Stimulated activated naive CD8-positive, alpha-beta T cell treated with anti-CD3 and anti-CD28 coated beads, Interleukin-15, Interleukin-2, amounts not matched to agents 100 ng/mL and 50 ng/mL, for 24 hours (primary cell): ENCODE results near the gene PCBP3.
A peak's percentile ranks its signal among the peaks of the same experiment; 100 is the strongest.
"Not testable (repeated sequence)": the region's sequence is repeated elsewhere in the genome, so short reads cannot be mapped to it uniquely, and the experiment has no call there.

Source experiments
- H3K27ac Mint-ChIP-seq: one replicate; pipeline ENCODE4 v1.8.0; 2021; ENCODE audit warnings: mild to moderate bottlenecking, mixed read lengths
- H3K27me3 Mint-ChIP-seq: one replicate; pipeline ENCODE4 v1.8.0; 2021; ENCODE audit warnings: mixed read lengths
- H3K36me3 Mint-ChIP-seq: one replicate; pipeline ENCODE4 v1.8.0; 2021; ENCODE audit warnings: low read depth, mixed read lengths
- H3K4me1 Mint-ChIP-seq: one replicate; pipeline ENCODE4 v1.8.0; 2021; ENCODE audit warnings: low read depth, mixed read lengths
- H3K4me3 Mint-ChIP-seq: one replicate; pipeline ENCODE4 v1.8.0; 2021; ENCODE audit warnings: mild to moderate bottlenecking, mixed read lengths
- H3K9me3 Mint-ChIP-seq: one replicate; pipeline ENCODE4 v1.8.0; 2021; ENCODE audit warnings: mixed read lengths

PCBP3 gene

GRCh38 chr21:45643021-45643980, at the start of gene PCBP3:
Gene PCBP3 (plus strand): TSS chr21:45643725. CDS start chr21:45850086, 206,361 bp downstream.
- peaks cover 33% of the 10 kb centered on the region for H3K27me3 Mint-ChIP-seq
- no peaks in the 10 kb centered on the region for H3K9me3 Mint-ChIP-seq
- H3K4me1 Mint-ChIP-seq: peaks cover 29% of the 10 kb centered on the region
- H3K4me3 Mint-ChIP-seq: peak within 1 kb of the TSS; percentile 78
- no peak within 1 kb of the TSS for H3K27ac Mint-ChIP-seq
- no peaks in the 10 kb centered on the region for H3K36me3 Mint-ChIP-seq

DNA sequence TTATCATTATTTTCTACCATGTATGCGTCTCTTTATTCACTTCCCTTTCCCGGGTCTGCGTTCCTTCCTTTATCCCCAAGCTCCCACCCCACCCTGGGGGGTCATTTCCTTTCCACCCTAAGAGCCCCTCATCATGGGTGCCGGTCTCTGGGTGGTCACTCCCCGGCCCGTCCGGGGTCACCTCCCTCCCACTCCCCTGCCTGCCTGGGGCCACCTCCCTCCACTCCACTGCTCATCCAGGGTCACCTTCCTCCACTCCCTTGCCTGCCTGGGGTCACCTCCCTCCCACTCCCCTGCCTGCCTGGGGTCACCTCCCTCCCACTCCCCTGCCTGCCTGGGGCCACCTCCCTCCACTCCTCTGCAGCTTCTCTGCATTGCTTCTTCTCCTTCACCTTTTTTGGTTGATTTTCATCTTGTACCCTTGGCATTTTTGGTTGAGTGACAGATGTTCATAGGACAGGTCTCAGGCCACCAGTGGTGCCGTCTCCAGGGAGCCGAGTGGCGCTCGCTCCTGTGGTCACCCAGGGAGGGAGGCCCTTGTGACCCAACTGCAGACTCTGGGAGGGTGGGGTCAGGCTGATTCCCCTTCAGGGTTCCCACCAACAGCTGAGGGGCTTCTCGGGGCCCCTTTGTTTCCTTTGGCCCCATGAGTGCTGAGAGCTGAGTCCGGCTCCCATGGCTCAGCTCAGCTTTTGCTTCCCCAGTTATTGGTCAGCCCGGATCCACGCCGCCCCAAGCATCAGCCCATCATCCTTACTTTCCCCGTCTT, 48.6 kb upstream of the PCBP3 start:
- H3K4me1 Mint-ChIP-seq: peaks cover 8% of the 10 kb centered on the region
- H3K4me3 Mint-ChIP-seq: no peak overlapping the region
- H3K36me3 Mint-ChIP-seq: no peaks in the 10 kb centered on the region
- no peaks in the 10 kb centered on the region for H3K9me3 Mint-ChIP-seq
- no peak overlapping the region for H3K27ac Mint-ChIP-seq
- no peaks in the 10 kb centered on the region for H3K27me3 Mint-ChIP-seq

DNA sequence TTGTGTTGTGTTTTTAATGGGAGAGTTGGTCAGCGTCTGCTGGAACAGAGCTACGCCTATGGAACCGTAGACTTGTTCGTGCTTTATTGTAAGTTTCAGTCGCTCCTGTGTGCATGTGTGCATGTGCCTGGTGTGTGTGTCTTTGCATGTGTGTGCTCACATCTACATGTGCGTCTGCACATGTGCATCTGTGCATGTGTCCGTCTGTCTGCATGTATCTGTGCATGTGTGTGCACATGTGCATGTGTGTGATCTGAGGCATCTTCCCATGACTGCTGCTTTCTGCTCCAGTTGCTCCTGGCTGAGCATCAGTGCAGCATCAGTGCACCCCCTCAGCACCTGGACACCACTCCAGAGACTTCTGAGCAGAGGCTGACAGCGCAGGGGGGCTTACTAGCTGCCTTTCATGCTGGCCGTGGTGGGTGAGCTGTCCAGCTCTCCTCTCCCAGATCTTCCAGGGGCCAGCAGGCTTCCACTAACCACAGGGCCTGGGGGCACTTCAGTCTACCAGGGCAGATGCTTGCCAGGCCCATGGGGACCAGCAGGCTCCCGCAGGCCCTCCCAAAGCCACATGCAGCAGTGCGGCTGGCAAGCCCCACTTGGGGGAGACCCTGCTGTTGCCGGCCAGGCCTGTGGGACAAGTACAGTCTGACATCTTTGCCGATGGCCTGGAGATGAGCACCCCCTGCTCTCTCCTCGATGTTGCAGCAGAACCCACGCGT, 47.8 kb upstream of the PCBP3 start:
- H3K4me3 Mint-ChIP-seq: no peak overlapping the region
- H3K4me1 Mint-ChIP-seq: peaks cover 8% of the 10 kb centered on the region
- no peaks in the 10 kb centered on the region for H3K36me3 Mint-ChIP-seq
- H3K27me3 Mint-ChIP-seq: no peaks in the 10 kb centered on the region
- H3K27ac Mint-ChIP-seq: no peak overlapping the region
- H3K9me3 Mint-ChIP-seq: no peaks in the 10 kb centered on the region

DNA sequence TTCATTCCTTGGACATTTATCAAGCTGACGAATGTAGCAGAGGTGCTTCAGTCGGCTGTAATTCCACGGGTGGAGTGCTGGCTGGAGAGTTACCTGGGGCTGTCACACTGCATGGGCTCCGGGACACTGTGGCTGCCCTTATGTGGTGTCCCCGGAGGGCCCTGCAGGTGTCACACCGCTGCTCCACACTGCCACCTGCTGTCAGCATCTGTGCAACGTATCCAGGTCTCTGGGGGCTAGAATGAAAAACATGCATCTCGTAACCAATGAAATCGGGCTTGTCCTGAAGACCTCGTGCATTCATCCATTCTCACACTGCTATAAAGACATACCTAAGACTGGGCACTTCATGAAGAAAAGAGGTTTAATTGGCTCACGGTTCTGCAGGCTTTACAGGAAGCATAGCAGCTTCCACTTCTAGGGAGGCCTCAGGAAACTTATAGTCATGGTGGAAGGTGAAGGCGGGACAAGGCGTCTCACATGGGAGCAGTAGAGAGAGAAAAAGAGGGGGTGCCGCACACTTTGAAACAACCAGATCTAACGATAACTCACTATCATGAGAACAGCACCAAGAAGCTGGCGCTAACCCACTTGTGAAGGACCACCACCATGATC, 46.7 kb upstream of the PCBP3 start:
- Mint-ChIP-seq H3K36me3 (no peaks in the 10 kb centered on the region), H3K9me3 (no peaks in the 10 kb centered on the region), H3K4me3 (no peak overlapping the region), H3K27ac (no peak overlapping the region), H3K27me3 (no peaks in the 10 kb centered on the region), H3K4me1 (peaks cover 8% of the 10 kb centered on the region)

- Mint-ChIP-seq H3K27ac (no peak overlapping the region), H3K36me3 (peaks cover under 1% of the 10 kb centered on the region), H3K4me1 (peaks cover 8% of the 10 kb centered on the region), H3K27me3 (no peaks in the 10 kb centered on the region), H3K9me3 (peaks cover 9% of the 10 kb centered on the region), H3K4me3 (no peak overlapping the region)
These were observed 45.4 kb upstream of the PCBP3 start for GRCh38 chr21:45598109-45598508.

- peaks cover 8% of the 10 kb centered on the region for H3K4me1 Mint-ChIP-seq
- H3K4me3 Mint-ChIP-seq: no peak overlapping the region
- no peak overlapping the region for H3K27ac Mint-ChIP-seq
- peaks cover 4% of the 10 kb centered on the region for H3K36me3 Mint-ChIP-seq
- peaks cover 14% of the 10 kb centered on the region for H3K9me3 Mint-ChIP-seq
- H3K27me3 Mint-ChIP-seq: no peaks in the 10 kb centered on the region
These were observed 44.9 kb upstream of the PCBP3 start for GRCh38 chr21:45598666-45599065.

GRCh38 chr21:45599146-45599581, 44.4 kb upstream of the PCBP3 start:
- H3K27me3 Mint-ChIP-seq: no peaks in the 10 kb centered on the region
- H3K4me3 Mint-ChIP-seq: no peak overlapping the region
- H3K4me1 Mint-ChIP-seq: peaks cover 8% of the 10 kb centered on the region
- no peak overlapping the region for H3K27ac Mint-ChIP-seq
- H3K9me3 Mint-ChIP-seq: peaks cover 19% of the 10 kb centered on the region
- H3K36me3 Mint-ChIP-seq: peaks cover 4% of the 10 kb centered on the region

DNA sequence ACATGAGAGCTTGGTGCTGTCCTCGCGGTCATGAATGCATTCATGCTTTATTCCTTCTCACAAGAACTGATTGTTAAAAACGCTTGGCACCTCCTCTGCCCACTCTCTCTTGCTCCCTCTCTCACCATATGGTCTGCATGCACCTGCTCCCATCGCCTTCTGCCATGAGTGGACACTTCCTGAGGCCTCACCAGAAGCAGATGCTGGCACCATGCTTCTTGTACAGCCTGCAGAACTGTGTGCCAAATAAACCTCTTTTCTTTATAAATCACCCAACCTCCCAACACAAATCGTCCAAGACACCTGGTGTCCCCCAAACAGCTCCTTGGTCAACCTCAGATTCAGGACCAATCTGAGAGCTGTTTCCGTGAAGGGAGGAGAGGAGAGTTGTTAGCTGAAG, 43.3 kb upstream of the PCBP3 start:
- Mint-ChIP-seq H3K27me3 (no peaks in the 10 kb centered on the region), H3K27ac (no peak overlapping the region), H3K4me3 (no peak overlapping the region), H3K9me3 (peaks cover 22% of the 10 kb centered on the region), H3K4me1 (peaks cover 8% of the 10 kb centered on the region), H3K36me3 (peaks cover 4% of the 10 kb centered on the region)

DNA sequence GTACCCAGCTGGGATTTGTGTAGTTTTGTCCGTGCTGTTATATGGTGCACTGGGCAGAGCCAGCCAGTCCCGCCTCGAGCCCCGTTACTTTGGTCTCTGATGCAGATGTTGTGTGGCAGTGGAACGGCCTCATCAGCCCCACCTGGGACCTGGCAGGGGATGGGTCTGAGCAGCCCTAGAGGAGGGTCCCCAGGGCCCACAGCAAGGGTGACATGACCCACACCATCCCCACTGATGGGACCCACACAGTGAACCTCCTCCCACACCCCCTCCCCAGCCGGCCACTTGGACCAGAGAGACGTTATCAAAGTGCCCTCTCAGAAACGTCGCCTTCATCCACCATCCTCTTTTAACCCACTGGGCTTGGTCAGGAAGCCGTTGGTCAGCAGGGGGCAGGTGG, 42.0 kb upstream of the PCBP3 start:
- H3K9me3 Mint-ChIP-seq: peaks cover 22% of the 10 kb centered on the region
- H3K27ac Mint-ChIP-seq: no peak overlapping the region
- H3K27me3 Mint-ChIP-seq: no peaks in the 10 kb centered on the region
- peaks cover 5% of the 10 kb centered on the region for H3K4me1 Mint-ChIP-seq
- peaks cover 4% of the 10 kb centered on the region for H3K36me3 Mint-ChIP-seq
- no peak overlapping the region for H3K4me3 Mint-ChIP-seq

GRCh38 chr21:45602106-45602505, 41.4 kb upstream of the PCBP3 start:
- Mint-ChIP-seq H3K36me3 (peaks cover 4% of the 10 kb centered on the region), H3K27me3 (no peaks in the 10 kb centered on the region), H3K4me3 (no peak overlapping the region), H3K27ac (no peak overlapping the region), H3K4me1 (no peaks in the 10 kb centered on the region), H3K9me3 (peaks cover 22% of the 10 kb centered on the region)

GRCh38 chr21:45603481-45603880, 40.0 kb upstream of the PCBP3 start:
- Mint-ChIP-seq H3K9me3 (peaks cover 22% of the 10 kb centered on the region), H3K36me3 (peaks cover 4% of the 10 kb centered on the region), H3K4me1 (peaks cover 3% of the 10 kb centered on the region), H3K27me3 (peaks cover under 1% of the 10 kb centered on the region), H3K27ac (no peak overlapping the region), H3K4me3 (no peak overlapping the region)

DNA sequence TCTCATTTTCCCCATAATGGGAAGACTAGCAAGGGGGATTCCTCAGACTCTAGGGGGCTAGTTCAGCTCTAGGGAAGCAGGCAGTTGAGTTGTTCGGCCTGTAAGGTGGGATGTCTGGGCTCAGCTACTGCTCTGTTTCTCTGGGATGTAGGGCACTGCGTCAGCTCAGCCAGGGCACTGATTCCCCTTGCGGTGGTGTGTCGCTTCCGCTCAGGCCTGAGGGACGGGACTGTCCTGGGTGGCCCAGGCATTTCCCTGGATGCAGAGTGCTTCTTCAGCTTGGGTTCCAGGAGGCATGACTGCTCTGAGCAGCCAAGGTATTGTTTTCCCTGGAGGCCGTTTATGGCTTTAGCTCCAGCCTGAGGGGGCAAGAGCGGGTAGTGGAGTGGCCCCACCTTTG, 38.8 kb upstream of the PCBP3 start:
- H3K27ac Mint-ChIP-seq, H3K27me3 Mint-ChIP-seq, H3K4me3 Mint-ChIP-seq, H3K36me3 Mint-ChIP-seq, H3K4me1 Mint-ChIP-seq: not testable (repeated sequence)
- H3K9me3 Mint-ChIP-seq: peaks cover 22% of the 10 kb centered on the region

DNA sequence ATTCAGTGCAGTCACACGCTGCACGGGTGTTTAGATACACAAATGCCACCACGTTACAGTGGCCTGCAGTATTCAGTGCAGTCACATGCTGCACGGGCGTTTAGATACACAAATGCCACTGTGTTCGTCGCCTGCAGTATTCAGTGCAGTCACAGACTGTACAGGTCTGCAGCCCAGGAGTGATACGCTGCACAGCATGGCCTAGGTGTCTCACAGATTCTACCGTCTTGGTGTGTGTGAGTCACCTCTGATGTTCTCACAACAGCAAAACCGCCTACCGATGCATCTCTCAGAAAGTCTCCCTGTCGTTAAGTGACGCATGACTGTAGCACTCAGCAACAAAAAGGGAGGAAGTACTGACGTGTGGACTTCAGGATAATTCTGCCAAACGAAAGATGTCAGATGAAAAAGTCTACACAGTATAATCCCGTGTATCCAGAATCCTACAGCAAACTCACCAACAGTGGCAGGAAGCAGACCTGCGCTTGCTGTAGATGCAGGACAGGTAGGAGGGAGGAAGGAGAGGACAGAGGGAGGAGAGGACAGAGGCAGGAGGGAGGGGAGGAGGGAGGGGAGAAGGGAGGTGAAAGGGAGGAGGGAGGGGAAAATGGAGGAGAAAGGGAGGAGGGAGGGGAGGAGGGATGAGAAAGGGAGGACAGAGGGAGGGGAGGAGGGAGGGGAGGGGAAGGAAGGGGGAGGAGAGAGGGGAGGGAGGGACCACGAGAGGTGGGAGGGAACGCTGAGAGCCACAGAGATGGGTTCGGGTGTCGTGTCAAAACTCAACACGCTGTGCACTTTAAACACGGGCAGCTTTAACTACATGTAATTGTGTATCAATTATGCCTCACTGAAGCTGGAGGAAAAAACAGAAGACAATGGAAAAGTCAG, 36.3 kb upstream of the PCBP3 start:
- Mint-ChIP-seq H3K9me3 (peaks cover 21% of the 10 kb centered on the region), H3K27me3 (peaks cover 8% of the 10 kb centered on the region), H3K36me3 (peaks cover 4% of the 10 kb centered on the region), H3K4me3 (peak overlapping the region; percentile 35), H3K27ac (no peak overlapping the region), H3K4me1 (peaks cover 3% of the 10 kb centered on the region)

- Mint-ChIP-seq H3K9me3 (peaks cover 16% of the 10 kb centered on the region), H3K36me3 (peaks cover 4% of the 10 kb centered on the region), H3K4me1 (peaks cover 3% of the 10 kb centered on the region), H3K27me3 (peaks cover 8% of the 10 kb centered on the region), H3K4me3 (no peak overlapping the region), H3K27ac (no peak overlapping the region)
These were observed 35.6 kb upstream of the PCBP3 start for GRCh38 chr21:45607909-45608295.
